ENCODE data around the gene CAP2.

DNA sequence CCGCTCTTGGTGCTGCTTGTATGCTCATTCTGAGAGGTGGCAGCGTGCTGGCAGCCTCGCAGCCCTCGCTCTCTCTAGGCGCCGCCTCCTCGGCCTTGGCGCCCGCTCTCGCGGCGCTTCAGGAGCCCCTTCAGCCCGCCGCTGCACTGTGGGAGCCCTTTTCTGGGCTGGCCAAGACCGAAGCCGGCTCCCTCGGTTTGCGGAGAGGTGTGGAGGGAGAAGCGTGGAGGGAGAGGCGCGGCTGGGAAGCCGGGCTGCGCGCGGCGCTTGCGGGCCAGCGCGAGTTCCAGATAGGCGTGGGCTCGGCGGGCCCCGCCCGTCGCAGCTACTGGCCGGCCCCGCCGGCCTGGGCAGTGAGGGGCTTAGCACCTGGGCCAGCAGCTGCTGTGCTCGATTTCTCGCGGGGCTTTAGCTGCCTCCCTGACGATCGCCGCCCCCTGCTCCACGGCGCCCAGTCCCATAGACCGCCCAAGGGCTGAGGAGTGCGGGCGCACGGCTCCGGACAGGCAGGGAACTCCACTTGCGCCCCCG is 187.2 kb downstream of the CAP2 start:
- TF ChIP-seq, protein P1, sequence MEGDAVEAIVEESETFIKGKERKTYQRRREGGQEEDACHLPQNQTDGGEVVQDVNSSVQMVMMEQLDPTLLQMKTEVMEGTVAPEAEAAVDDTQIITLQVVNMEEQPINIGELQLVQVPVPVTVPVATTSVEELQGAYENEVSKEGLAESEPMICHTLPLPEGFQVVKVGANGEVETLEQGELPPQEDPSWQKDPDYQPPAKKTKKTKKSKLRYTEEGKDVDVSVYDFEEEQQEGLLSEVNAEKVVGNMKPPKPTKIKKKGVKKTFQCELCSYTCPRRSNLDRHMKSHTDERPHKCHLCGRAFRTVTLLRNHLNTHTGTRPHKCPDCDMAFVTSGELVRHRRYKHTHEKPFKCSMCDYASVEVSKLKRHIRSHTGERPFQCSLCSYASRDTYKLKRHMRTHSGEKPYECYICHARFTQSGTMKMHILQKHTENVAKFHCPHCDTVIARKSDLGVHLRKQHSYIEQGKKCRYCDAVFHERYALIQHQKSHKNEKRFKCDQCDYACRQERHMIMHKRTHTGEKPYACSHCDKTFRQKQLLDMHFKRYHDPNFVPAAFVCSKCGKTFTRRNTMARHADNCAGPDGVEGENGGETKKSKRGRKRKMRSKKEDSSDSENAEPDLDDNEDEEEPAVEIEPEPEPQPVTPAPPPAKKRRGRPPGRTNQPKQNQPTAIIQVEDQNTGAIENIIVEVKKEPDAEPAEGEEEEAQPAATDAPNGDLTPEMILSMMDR (IDR thresholded peaks at IDR 0.05) = no peak
- TF ChIP-seq, protein P2, sequence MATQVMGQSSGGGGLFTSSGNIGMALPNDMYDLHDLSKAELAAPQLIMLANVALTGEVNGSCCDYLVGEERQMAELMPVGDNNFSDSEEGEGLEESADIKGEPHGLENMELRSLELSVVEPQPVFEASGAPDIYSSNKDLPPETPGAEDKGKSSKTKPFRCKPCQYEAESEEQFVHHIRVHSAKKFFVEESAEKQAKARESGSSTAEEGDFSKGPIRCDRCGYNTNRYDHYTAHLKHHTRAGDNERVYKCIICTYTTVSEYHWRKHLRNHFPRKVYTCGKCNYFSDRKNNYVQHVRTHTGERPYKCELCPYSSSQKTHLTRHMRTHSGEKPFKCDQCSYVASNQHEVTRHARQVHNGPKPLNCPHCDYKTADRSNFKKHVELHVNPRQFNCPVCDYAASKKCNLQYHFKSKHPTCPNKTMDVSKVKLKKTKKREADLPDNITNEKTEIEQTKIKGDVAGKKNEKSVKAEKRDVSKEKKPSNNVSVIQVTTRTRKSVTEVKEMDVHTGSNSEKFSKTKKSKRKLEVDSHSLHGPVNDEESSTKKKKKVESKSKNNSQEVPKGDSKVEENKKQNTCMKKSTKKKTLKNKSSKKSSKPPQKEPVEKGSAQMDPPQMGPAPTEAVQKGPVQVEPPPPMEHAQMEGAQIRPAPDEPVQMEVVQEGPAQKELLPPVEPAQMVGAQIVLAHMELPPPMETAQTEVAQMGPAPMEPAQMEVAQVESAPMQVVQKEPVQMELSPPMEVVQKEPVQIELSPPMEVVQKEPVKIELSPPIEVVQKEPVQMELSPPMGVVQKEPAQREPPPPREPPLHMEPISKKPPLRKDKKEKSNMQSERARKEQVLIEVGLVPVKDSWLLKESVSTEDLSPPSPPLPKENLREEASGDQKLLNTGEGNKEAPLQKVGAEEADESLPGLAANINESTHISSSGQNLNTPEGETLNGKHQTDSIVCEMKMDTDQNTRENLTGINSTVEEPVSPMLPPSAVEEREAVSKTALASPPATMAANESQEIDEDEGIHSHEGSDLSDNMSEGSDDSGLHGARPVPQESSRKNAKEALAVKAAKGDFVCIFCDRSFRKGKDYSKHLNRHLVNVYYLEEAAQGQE (IDR thresholded peaks at IDR 0.05; ENCODE audit: insufficient read depth in 1 of 2, low read depth in 2 of 2, low read length in 1 of 2) = no peak
- no peak for TF ChIP-seq SIN3A (IDR thresholded peaks at IDR 0.05; ENCODE audit: borderline replicate concordance, insufficient read depth, low read depth, low read length)
- TF ChIP-seq TCF7L2 (IDR thresholded peaks at IDR 0.05; ENCODE audit: low read depth, low read length) = peak; percentile 42; the same call in 1 of the 2 replicates
- no peak for TF ChIP-seq POLR2AphosphoS5 (IDR thresholded peaks at IDR 0.05; ENCODE audit: low read depth, low read length)
